DOHH2 (cell line): ENCODE measurements around the gene MARCHF10.

Experiments used
- H3F3A ChIP-seq: fragments of 200-600 bp; sonication (generic), shearing (Covaris generic); 2 replicates; pipeline ENCODE4 v1.6.0; 2016; ENCODE audit warnings: antibody characterized with exemption, mild to moderate bottlenecking; ENCODE audit not compliant: control insufficient read depth, insufficient read depth
- H3K27ac ChIP-seq: fragments of 200-600 bp; sonication (generic); 2 replicates; pipeline ENCODE4 v1.5.1; 2014; ENCODE audit warnings: low read depth, mild to moderate bottlenecking, low read length, moderate library complexity
- H3K27me3 ChIP-seq: fragments of 200-600 bp; sonication (generic); 2 replicates; pipeline ENCODE4 v1.6.1; 2014; ENCODE audit warnings: mild to moderate bottlenecking, low read length, mixed read lengths; ENCODE audit not compliant: control insufficient read depth
- H3K36me3 ChIP-seq: fragments of 200-600 bp; sonication (generic); 2 replicates; pipeline ENCODE4 v1.6.1; 2014; ENCODE audit warnings: mild to moderate bottlenecking, low read length, moderate library complexity, mixed read lengths; ENCODE audit not compliant: control insufficient read depth
- H3K4me1 ChIP-seq: fragments of 200-600 bp; sonication (generic); 2 replicates; pipeline ENCODE4 v1.6.1; 2014; ENCODE audit warnings: mild to moderate bottlenecking, low read length, mixed read lengths; ENCODE audit not compliant: control insufficient read depth
- H3K4me2 ChIP-seq: fragments of 200-600 bp; sonication (generic); 2 replicates; pipeline ENCODE4 v1.6.0; 2014; ENCODE audit warnings: mild to moderate bottlenecking, low read length, moderate library complexity
- H3K4me3 ChIP-seq: fragments of 200-600 bp; sonication (generic); 2 replicates; pipeline ENCODE4 v1.5.1; 2014; ENCODE audit warnings: mild to moderate bottlenecking, low read length, mixed read lengths
- H3K79me2 ChIP-seq: fragments of 200-600 bp; sonication (generic); 2 replicates; pipeline ENCODE4 v1.6.1; 2014; ENCODE audit warnings: mild to moderate bottlenecking, low read length, mixed read lengths; ENCODE audit not compliant: control insufficient read depth
- H3K9me2 ChIP-seq: fragments of 200-600 bp; sonication (generic); replicated peaks from 2 replicates; pipeline ENCODE4 v1.6.1; 2014; ENCODE audit warnings: mild to moderate bottlenecking, low read length, mixed read lengths; ENCODE audit not compliant: control insufficient read depth
- H3K9me3 ChIP-seq: fragments of 200-600 bp; sonication (generic); 2 replicates; pipeline ENCODE4 v1.6.1; 2014; ENCODE audit warnings: antibody characterized with exemption, low read length, mixed read lengths; ENCODE audit not compliant: control insufficient read depth, insufficient read depth
- H4K20me1 ChIP-seq: fragments of 200-600 bp; sonication (generic); 2 replicates; pipeline ENCODE4 v1.6.0; 2014; ENCODE audit warnings: low read depth, mild to moderate bottlenecking, antibody characterized with exemption, low read length, moderate library complexity; ENCODE audit not compliant: control insufficient read depth, insufficient read depth
- CTCF ChIP-seq: fragments of 200-600 bp; sonication (generic); IDR thresholded peaks from one replicate; pipeline ENCODE4 v1.5.1; 2014; ENCODE audit warnings: antibody characterized with exemption, mild to moderate bottlenecking, low read depth, low read length; ENCODE audit not compliant: poor library complexity, severe bottlenecking
- EZH2phosphoT487 ChIP-seq: fragments of 200-600 bp; sonication (generic); IDR thresholded peaks from 2 replicates; pipeline ENCODE4 v1.6.1; 2017; ENCODE audit warnings: borderline replicate concordance, mild to moderate bottlenecking, antibody characterized with exemption, low read length, moderate library complexity, mixed read lengths

MARCHF10 gene

GRCh38 chr17:62750631-62751051 lies 57.5 kb downstream of the MARCHF10 start:
- Histone ChIP-seq H3K9me3 (no peaks in the 10 kb centered on the region), H3K4me1 (no peaks in the 10 kb centered on the region), H3K4me3 (no peak overlapping the region), H3K27ac (no peak overlapping the region), H3K9me2 (no peaks in the 10 kb centered on the region), H3K36me3 (no peaks in the 10 kb centered on the region), H3K79me2 (no peaks in the 10 kb centered on the region), H3F3A (no peaks in the 10 kb centered on the region), H4K20me1 (no peaks in the 10 kb centered on the region), H3K4me2 (no peak overlapping the region), H3K27me3 (0 out of 2 replicates have a peak, but pooled peaks cover 2% of the 10 kb centered on the region)
- no peak for TF ChIP-seq CTCF
- TF ChIP-seq EZH2phosphoT487: no peak

GRCh38 chr17:62749926-62750325 lies 58.2 kb downstream of the MARCHF10 start:
- Histone ChIP-seq H3K36me3 (no peaks in the 10 kb centered on the region), H3K27ac (no peak overlapping the region), H3K4me3 (no peak overlapping the region), H3K79me2 (no peaks in the 10 kb centered on the region), H3K4me2 (no peak overlapping the region), H3K27me3 (0 out of 2 replicates have a peak, but pooled peaks cover 2% of the 10 kb centered on the region), H3F3A (no peaks in the 10 kb centered on the region), H3K9me3 (no peaks in the 10 kb centered on the region), H4K20me1 (no peaks in the 10 kb centered on the region), H3K4me1 (no peaks in the 10 kb centered on the region), H3K9me2 (no peaks in the 10 kb centered on the region)
- TF ChIP-seq EZH2phosphoT487 (no peak), CTCF (no peak)

- no peak overlapping the region for H3K27ac ChIP-seq
- H3K36me3 ChIP-seq: no peaks in the 10 kb centered on the region
These were observed 61.2 kb downstream of the MARCHF10 start for GRCh38 chr17:62746941-62747340.

More at GRCh38 chr17:62746941-62747340, 61.2 kb downstream of the MARCHF10 start:
- Histone ChIP-seq H3K9me2 (no peaks in the 10 kb centered on the region), H4K20me1 (no peaks in the 10 kb centered on the region), H3K27me3 (0 out of 2 replicates have a peak, but pooled peaks cover 2% of the 10 kb centered on the region), H3K79me2 (no peaks in the 10 kb centered on the region), H3F3A (no peaks in the 10 kb centered on the region), H3K4me2 (no peak overlapping the region), H3K4me3 (no peak overlapping the region), H3K4me1 (no peaks in the 10 kb centered on the region), H3K9me3 (no peaks in the 10 kb centered on the region)
- TF ChIP-seq EZH2phosphoT487 (no peak), CTCF (no peak)
